Activated CD8-positive, alpha-beta memory T cell treated with anti-CD3 and anti-CD28 coated beads, Interleukin-2, amount 10 ng/mL, durations not matched to agents 7 days and 5 days (primary cell): ENCODE results near the gene SMAGP. TPM values are rescaled to one million over a fixed set of nuclear protein-coding genes. Genes with fewer than 3 reads are reported as not detected.

Experiments used
- ATAC-seq: fragments of 150-1000 bp; cut with Tn5 transposase; one replicate; pipeline ENCODE4 v1.10.0; 2021; ENCODE audit warnings: moderate library complexity
- CTCF ChIA-PET: fragments of 350-600 bp; sonication (Branson Sonifier 250); formaldehyde crosslinking; loops from one replicate; lab custom pipeline; 2021; ENCODE audit warnings: antibody characterized with exemption; lab: Charles Lee
- DNase-seq: peaks from one replicate; pipeline ENCODE4 v3.0.0-alpha.2; 2020
- H3K27ac Mint-ChIP-seq: one replicate; pipeline ENCODE4 v1.8.0; 2021; ENCODE audit warnings: mild to moderate bottlenecking, mixed read lengths
- H3K27me3 Mint-ChIP-seq: one replicate; pipeline ENCODE4 v1.8.0; 2021; ENCODE audit warnings: mixed read lengths
- H3K36me3 Mint-ChIP-seq: one replicate; pipeline ENCODE4 v1.8.0; 2021; ENCODE audit warnings: mild to moderate bottlenecking, mixed read lengths
- H3K4me1 Mint-ChIP-seq: one replicate; pipeline ENCODE4 v1.8.0; 2021; ENCODE audit warnings: mixed read lengths
- H3K4me3 Mint-ChIP-seq: one replicate; pipeline ENCODE4 v1.8.0; 2021; ENCODE audit warnings: mild to moderate bottlenecking, moderate library complexity, mixed read lengths
- H3K9me3 Mint-ChIP-seq: one replicate; pipeline ENCODE4 v1.8.0; 2022; ENCODE audit warnings: low read depth, mixed read lengths
- total RNA-seq, 2 experiments: library from RNA; stranded (reverse); gene quantifications; one replicate each; pipeline ENCODE4 v1.2.3, GENCODE V29; 2021

Gene SMAGP
- total RNA-seq, 2 experiments from 2014 or later: 1.4 to 3.4 TPM

DNA sequence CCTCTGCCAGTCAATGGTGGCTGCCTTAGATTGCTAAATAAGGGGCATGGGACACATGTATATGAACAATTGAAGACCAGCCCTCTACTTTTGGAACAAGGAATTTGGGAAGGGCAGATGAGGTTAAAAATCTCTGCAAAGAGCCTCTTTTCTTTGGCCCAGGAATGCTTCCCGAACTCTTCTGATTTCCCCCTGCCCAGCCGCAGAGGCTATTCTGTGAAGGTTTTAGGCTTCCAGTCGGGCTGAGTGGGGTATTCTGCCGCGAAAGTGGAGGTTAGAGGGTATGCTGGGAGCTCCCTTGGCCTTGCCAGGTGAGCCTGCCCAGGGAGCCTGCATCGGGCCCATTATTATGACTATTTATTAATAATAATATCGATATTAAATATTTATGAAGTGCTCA is 53.6 kb downstream of the SMAGP start:
- Mint-ChIP-seq H3K9me3 (no peaks in the 10 kb centered on the region), H3K4me1 (peaks cover 12% of the 10 kb centered on the region), H3K36me3 (no peaks in the 10 kb centered on the region), H3K27ac (no peak overlapping the region), H3K4me3 (peak overlapping the region; percentile 47), H3K27me3 (no peaks in the 10 kb centered on the region)
- ATAC-seq (no peak), DNase-seq (no peak)
- CTCF ChIA-PET: interaction anchor here (1.2 to 2.8 kb wide), 5 partner anchors 9 to 108 kb away, joined by 3 to 19 read pairs (median 4); partner anchors contain the start of gene DAZAP2

DNA sequence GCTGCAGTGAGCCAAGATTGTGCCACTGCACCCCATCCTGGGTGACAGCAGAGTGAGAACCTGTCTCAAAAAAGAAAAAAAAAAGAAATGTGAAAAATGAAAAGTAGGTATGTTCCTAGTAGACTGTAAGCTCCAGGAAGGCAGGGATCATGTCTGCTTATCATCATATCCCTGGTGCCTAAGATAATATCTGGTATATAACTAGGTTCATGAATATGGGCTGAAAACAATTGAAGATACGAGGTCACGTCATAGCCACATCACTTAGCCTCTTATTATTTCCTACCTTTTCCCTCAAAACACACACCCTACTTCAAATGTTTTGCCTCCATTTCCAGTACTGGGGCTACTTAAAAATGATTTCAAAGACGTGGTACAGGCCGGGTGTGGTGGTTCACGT is 55.3 kb downstream of the SMAGP start:
- no peak for ATAC-seq
- H3K4me3 Mint-ChIP-seq: no peak overlapping the region
- CTCF ChIA-PET: no interaction called here
- H3K36me3 Mint-ChIP-seq: no peaks in the 10 kb centered on the region
- H3K4me1 Mint-ChIP-seq: peaks cover 12% of the 10 kb centered on the region
- no peaks in the 10 kb centered on the region for H3K27me3 Mint-ChIP-seq
- no peak overlapping the region for H3K27ac Mint-ChIP-seq
- no peak for DNase-seq
- no peaks in the 10 kb centered on the region for H3K9me3 Mint-ChIP-seq

DNA sequence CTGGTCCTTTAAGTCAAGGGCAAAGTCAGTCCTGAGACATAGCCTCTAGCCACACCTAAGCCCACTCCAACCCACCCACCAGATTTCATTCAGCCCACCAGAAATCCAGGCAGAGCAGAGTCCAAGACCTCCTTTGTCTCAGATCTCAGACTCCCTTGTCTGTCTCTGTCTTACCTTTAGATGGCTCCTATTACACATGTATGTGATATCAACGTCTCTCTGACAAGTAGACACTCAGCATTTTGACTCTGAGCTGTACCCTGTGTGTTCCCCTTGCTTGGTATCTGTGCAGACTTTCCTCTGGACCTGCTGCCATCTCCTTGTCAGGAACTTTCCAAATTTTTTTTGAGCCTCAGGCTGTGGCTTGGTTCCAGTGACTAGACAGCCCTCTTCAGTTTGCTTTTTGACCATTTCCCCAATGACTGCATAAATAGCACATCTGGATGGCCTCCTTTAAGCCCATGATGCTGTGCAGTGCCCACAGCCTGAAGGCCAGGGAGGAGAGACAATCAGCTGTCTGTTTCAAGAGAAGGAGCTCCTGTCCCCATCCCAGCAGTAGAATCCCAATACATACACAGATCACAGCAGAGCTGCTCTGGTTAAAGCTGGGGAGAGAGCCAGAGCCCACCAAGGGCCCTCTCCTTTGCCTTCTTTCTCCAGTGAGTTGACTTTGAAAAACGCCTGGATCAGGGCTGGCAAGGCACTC is 59.4 kb downstream of the SMAGP start:
- no peaks in the 10 kb centered on the region for H3K36me3 Mint-ChIP-seq
- H3K27ac Mint-ChIP-seq: no peak overlapping the region
- ATAC-seq: no peak
- H3K27me3 Mint-ChIP-seq: no peaks in the 10 kb centered on the region
- CTCF ChIA-PET: interaction anchor here (0.6 to 1.2 kb wide), 2 partner anchors 85 to 130 kb away, joined by 3 read pairs; no protein-coding TSS in a partner anchor
- no peak overlapping the region for H3K4me3 Mint-ChIP-seq
- no peaks in the 10 kb centered on the region for H3K9me3 Mint-ChIP-seq
- no peaks in the 10 kb centered on the region for H3K4me1 Mint-ChIP-seq
- no peak for DNase-seq

DNA sequence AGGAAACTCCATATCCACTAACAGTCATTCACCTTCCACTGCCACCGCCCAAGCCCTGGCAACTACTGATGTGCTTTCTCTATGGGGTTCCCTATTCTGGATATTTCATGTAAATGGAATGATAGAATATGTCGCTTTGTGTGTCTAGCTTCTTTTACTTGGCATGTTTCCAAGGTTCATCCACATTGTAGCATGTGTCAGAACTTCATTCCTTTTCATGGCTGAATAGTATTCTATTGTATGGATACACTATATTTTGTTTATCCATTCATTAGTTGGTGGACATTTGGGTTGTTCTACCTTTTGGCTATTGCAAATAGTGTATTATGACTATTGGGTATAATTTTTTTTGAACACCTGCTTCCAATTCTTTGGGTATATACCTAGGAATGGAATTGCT is 61.0 kb downstream of the SMAGP start:
- CTCF ChIA-PET: no interaction called here

DNA sequence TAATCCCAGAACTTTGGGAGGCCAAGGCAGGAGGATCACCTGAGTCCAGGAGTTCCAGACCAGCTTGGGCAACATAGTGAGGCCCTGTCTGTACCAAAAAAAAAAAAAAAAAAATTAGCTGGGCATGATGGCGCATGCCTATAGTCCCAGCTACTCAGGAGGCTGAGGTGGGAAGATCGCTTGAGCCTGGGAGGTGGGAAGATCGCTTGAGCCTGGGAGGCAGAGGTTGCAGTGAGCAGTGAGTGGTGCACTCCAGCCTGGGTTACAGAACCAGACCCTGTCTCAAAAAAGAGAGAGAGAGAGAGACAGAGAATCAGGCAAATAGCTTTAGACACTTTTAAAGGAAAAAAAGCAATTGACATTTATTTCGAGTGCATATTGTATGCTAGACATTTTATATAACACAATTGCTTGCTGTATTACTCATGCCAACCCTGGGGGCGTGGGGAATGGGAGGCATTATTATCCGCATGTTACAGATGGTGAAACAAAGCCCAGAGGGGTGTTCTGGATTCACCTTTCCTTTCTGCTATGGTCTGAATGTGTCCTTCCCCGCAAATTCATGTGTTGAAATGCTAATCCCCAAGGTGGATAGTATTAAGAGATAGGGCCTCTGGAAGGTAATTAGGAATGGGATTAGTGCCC is 62.1 kb downstream of the SMAGP start:
- CTCF ChIA-PET: interaction anchor here (0.7 to 0.8 kb wide), 2 partner anchors 10 to 132 kb away, joined by 4 read pairs; partner anchors contain the start of gene POU6F1
- no peaks in the 10 kb centered on the region for H3K9me3 Mint-ChIP-seq
- no peak overlapping the region for H3K27ac Mint-ChIP-seq
- H3K4me3 Mint-ChIP-seq: no peak overlapping the region
- DNase-seq: no peak
- peaks cover 3% of the 10 kb centered on the region for H3K4me1 Mint-ChIP-seq
- H3K27me3 Mint-ChIP-seq: no peaks in the 10 kb centered on the region
- no peaks in the 10 kb centered on the region for H3K36me3 Mint-ChIP-seq
- ATAC-seq: no peak

More for the DNA sequence above, 61.0 kb downstream of the SMAGP start:
- no peaks in the 10 kb centered on the region for H3K4me1 Mint-ChIP-seq
- ATAC-seq (no peak), DNase-seq (no peak)
- no peak overlapping the region for H3K27ac Mint-ChIP-seq
- H3K27me3 Mint-ChIP-seq: no peaks in the 10 kb centered on the region
- H3K4me3 Mint-ChIP-seq: no peak overlapping the region
- no peaks in the 10 kb centered on the region for H3K9me3 Mint-ChIP-seq
- H3K36me3 Mint-ChIP-seq: no peaks in the 10 kb centered on the region

DNA sequence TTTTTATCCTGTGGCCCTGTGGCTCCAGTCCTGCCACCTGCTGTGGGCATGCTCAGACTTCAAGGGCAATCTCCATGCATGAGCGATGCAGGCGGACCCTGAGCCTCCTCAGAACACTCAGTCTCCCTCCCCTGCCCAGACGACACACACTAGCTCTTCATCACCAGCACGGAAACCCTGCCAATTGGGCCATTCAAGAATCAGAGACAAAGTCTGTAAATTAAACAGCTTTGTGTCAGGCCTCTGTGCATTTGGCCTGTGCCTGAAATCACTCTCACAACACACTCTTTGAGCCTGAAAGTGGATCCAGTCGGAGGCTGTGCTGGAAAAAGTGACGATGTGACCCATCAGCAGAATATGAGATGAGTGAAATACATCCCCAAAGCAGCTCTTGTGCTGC is 64.9 kb downstream of the SMAGP start:
- Mint-ChIP-seq H3K4me3 (no peak overlapping the region), H3K9me3 (no peaks in the 10 kb centered on the region), H3K27me3 (no peaks in the 10 kb centered on the region), H3K4me1 (peaks cover 7% of the 10 kb centered on the region), H3K36me3 (no peaks in the 10 kb centered on the region), H3K27ac (no peak overlapping the region)
- no peak for DNase-seq
- no peak for ATAC-seq
- CTCF ChIA-PET: interaction anchor here (1.6 to 1.9 kb wide), 2 partner anchors 13 to 33 kb away, joined by 3 to 5 read pairs; partner anchors contain the start of genes DAZAP2 and POU6F1

DNA sequence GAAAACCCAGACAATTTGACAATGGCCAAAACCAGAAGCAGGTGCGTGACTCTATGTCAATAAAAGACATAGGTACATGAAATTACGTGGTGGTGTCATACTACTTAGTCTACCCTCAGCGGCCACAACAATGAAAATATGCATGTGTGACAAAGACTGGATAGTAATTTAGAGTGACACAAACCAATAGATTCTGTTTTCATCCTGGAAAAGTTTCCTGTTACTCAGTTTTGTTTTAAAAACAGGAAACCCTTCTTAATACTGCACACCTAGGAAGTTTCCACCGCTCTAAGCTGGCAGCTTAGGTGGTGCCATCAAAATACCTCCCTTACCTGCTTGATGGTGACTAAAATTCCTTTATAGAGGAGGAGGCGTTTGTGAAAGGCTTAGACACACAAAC is 67.5 kb downstream of the SMAGP start:
- DNase-seq (no peak), ATAC-seq (no peak)
- Mint-ChIP-seq H3K27me3 (no peaks in the 10 kb centered on the region), H3K4me3 (no peak overlapping the region), H3K27ac (no peak overlapping the region), H3K9me3 (no peaks in the 10 kb centered on the region), H3K4me1 (peaks cover 7% of the 10 kb centered on the region), H3K36me3 (no peaks in the 10 kb centered on the region)
- CTCF ChIA-PET: no interaction called here

DNA sequence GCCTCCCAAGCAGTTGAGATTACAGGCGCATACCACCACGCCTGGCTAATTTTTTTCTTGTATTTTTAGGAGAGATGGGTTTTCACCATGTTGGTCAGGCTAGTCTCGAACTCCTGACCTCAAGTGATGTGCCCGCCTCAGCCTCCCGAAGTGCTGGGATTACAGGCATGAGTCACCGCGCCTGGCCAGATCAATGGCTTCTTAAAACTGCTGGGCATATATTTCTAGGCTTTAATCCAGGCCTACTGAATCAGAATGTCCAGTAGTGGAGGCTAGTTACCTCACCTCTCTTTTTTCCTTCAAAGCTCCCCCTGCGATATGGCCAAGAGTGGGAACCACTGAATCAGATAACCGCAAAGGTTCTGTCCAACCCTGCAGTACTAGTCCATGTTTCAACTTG is 69.4 kb downstream of the SMAGP start:
- DNase-seq (no peak), ATAC-seq (no peak)
- peaks cover 7% of the 10 kb centered on the region for H3K4me1 Mint-ChIP-seq
- H3K9me3 Mint-ChIP-seq: no peaks in the 10 kb centered on the region
- no peak overlapping the region for H3K4me3 Mint-ChIP-seq
- H3K27ac Mint-ChIP-seq: no peak overlapping the region
- H3K36me3 Mint-ChIP-seq: no peaks in the 10 kb centered on the region
- no peaks in the 10 kb centered on the region for H3K27me3 Mint-ChIP-seq
- CTCF ChIA-PET: no interaction called here

DNA sequence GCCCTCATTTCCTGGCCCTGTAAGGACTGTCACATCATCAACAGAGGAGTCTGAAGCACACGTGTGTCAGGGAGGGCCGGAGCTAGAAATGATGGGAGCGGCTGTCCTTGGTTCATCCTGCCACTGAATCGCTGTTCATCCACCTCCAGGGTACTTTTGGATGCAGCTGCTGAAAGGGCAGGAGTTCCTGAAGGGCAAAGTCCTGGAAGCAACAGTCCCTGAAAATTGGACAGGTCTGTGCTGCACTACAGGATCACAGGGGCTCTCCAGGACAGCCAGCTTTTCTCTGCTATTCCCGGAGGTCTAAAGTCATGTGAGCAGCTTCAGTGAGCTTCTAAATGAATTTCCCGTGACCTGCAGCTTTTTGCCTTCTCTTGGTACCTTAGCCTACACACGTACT is 70.1 kb downstream of the SMAGP start:
- Mint-ChIP-seq H3K4me3 (no peak overlapping the region), H3K36me3 (no peaks in the 10 kb centered on the region), H3K4me1 (peaks cover 7% of the 10 kb centered on the region), H3K27me3 (no peaks in the 10 kb centered on the region), H3K27ac (no peak overlapping the region), H3K9me3 (no peaks in the 10 kb centered on the region)
- DNase-seq (no peak), ATAC-seq (no peak)
- CTCF ChIA-PET: no interaction called here

DNA sequence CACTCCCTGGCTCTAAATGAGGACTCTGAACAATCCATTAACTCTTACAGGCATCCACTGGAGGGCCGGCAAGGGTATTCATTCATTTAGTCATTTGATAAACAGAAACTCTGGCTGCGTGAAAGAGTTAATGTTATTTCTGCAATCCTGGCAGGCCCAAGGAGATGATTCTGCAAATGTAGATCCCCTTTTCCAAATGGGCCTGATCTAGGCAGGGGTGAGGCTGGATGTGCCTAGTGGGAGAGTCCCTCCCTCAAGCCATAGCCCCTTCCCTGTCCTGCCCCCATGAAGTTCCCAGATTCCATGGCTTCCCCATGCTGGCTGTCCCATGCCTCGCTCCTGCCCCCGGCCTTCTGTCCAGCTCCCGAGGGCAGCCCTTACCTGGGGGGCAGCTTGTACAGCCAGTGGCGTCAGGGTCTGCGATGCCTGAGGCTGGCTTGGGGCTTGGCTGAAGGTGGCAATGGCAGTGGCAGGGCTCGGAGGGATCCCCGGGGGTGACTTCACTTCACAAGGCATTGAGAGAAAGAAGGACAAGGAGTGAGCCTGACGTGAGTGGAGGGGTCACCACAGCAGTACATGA is 70.8 kb downstream of the SMAGP start:
- DNase-seq: no peak
- no peaks in the 10 kb centered on the region for H3K9me3 Mint-ChIP-seq
- no peaks in the 10 kb centered on the region for H3K27me3 Mint-ChIP-seq
- peaks cover 7% of the 10 kb centered on the region for H3K4me1 Mint-ChIP-seq
- CTCF ChIA-PET: no interaction called here
- H3K4me3 Mint-ChIP-seq: no peak overlapping the region
- no peak for ATAC-seq
- no peaks in the 10 kb centered on the region for H3K36me3 Mint-ChIP-seq
- no peak overlapping the region for H3K27ac Mint-ChIP-seq

DNA sequence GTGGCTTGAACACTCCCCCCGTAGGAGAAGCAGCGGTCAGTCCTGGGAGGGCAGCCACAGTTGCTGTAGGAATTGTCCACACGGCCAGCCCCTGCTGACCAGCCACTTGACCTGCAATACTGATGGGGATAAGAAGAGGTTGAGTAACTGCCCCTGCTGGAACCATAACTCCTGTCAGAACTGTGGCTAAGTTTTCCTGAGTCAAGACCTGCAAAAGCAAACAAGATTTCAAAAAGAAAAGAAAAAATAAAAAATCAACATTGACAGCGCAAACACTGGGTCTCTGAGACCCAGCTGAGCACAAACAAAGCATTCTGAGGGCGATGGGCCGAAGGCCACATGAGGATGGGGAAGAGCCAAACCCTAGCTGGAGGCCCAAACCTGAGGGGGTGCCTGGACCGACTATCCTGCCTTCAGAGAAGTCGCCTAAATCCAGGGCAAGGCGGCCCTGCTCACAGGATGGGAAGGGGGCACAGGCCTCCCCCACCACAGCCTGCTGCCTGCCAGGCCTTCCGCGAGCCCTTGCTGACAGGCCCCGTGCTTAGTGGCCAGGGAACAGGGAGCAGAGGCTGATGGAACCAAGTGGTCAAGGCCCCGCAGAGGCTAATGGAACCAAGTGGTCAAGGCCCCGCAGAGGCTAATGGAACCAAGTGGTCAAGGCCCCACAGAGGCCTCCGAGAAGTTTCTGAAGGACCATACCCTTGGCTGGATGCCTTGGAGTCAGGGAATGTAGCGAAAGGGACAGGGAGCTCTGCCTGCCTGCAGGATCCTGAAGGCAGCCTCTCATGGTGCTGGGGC is 71.4 kb downstream of the SMAGP start:
- CTCF ChIA-PET: no interaction called here
- no peak for DNase-seq
- H3K4me3 Mint-ChIP-seq: no peak overlapping the region

DNA sequence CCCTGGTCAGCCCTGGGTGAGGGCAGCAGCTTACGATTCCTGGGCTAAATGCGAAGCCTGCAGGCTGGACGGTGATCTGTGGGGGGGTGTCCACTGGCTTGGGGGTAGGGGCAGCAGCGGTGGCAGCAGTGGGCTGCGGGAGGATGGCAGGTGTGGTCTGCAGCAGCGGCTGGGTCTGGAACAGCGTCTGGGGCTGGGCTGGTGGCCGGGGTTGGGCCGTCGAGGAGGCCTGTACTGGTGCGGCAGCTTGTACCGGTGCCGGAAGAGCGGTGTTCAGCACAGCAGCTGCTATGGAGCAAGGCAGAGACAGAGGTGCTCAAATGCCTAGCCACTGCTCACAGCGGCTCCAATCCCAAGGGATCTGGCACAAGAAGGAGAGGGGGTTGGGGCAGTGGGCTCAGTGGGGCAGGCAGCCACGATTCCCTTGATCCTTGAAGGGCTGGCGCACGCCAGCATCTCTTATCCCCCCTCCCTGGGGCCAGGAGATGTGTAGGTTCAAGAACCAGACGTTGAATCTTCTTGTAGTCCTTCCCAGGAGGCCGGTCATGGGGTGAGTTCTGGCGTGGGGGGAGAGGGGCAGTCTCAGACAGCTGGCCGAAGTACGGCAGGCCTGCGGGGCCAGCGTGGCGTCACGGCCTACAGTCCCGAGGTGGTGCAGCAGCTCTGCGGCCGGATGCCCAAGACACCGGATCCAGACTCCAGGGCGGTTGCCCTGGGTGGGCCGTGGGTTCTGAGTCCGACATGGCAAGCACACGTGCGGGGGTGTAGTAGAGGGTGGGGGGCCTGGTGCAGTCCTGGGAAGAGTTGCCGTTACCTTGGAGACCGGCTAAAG is 72.3 kb downstream of the SMAGP start:
- H3K36me3 Mint-ChIP-seq: no peaks in the 10 kb centered on the region
- H3K4me3 Mint-ChIP-seq: no peak overlapping the region
- no peaks in the 10 kb centered on the region for H3K9me3 Mint-ChIP-seq
- CTCF ChIA-PET: interaction anchor here (1.2 kb wide), 1 partner anchor 19 kb away, joined by 3 read pairs; the partner anchor contains the start of gene POU6F1
- no peaks in the 10 kb centered on the region for H3K27me3 Mint-ChIP-seq
- DNase-seq: no peak
- no peak for ATAC-seq
- no peak overlapping the region for H3K27ac Mint-ChIP-seq
- peaks cover 1% of the 10 kb centered on the region for H3K4me1 Mint-ChIP-seq

More for the DNA sequence above, 71.4 kb downstream of the SMAGP start:
- H3K27ac Mint-ChIP-seq: no peak overlapping the region
- no peaks in the 10 kb centered on the region for H3K27me3 Mint-ChIP-seq
- no peaks in the 10 kb centered on the region for H3K36me3 Mint-ChIP-seq
- H3K9me3 Mint-ChIP-seq: no peaks in the 10 kb centered on the region
- peaks cover 7% of the 10 kb centered on the region for H3K4me1 Mint-ChIP-seq
- no peak for ATAC-seq
